Hepatocyte (in vitro differentiated cells): ENCODE measurements around the gene ULK4. TPM values are rescaled to one million over a fixed set of nuclear protein-coding genes. Genes with fewer than 3 reads are reported as not detected.
A peak's percentile ranks its signal among the peaks of the same experiment; 100 is the strongest.

Experiments used
- DNase-seq: peaks from one replicate; pipeline ENCODE4 v3.0.0-alpha.2; 2016; ENCODE audit warnings: low spot score
- H2AFZ ChIP-seq: fragments of 200-600 bp; sonication (generic); 2 replicates; pipeline ENCODE4 v1.6.0; 2016; ENCODE audit warnings: antibody characterized with exemption, mild to moderate bottlenecking
- H3K27ac ChIP-seq: fragments of 200-600 bp; sonication (generic); 2 replicates; pipeline ENCODE4 v1.5.1; 2016; ENCODE audit warnings: mild to moderate bottlenecking
- H3K27me3 ChIP-seq: fragments of 200-600 bp; sonication (generic); 2 replicates; pipeline ENCODE4 v1.6.1; 2016
- H3K36me3 ChIP-seq: fragments of 200-600 bp; sonication (generic); replicated peaks from 2 replicates; pipeline ENCODE4 v1.5.1; 2016; ENCODE audit warnings: low read depth; ENCODE audit not compliant: insufficient read depth
- H3K4me1 ChIP-seq: fragments of 200-600 bp; sonication (generic); 2 replicates; pipeline ENCODE4 v1.5.1; 2016; ENCODE audit warnings: mild to moderate bottlenecking, moderate library complexity; ENCODE audit not compliant: insufficient read depth
- H3K4me2 ChIP-seq: fragments of 200-600 bp; sonication (generic); 2 replicates; pipeline ENCODE4 v1.6.0; 2016
- H3K4me3 ChIP-seq: fragments of 200-600 bp; sonication (generic); 2 replicates; pipeline ENCODE4 v1.5.1; 2016; ENCODE audit warnings: mild to moderate bottlenecking
- H3K79me2 ChIP-seq: fragments of 200-600 bp; sonication (generic); 2 replicates; pipeline ENCODE4 v1.6.0; 2017; ENCODE audit warnings: mild to moderate bottlenecking
- H3K9me2 ChIP-seq: fragments of 200-600 bp; sonication (generic); replicated peaks from 2 replicates; pipeline ENCODE4 v1.6.0; 2017; ENCODE audit warnings: mild to moderate bottlenecking; ENCODE audit not compliant: insufficient read depth
- H3K9me3 ChIP-seq: fragments of 200-600 bp; sonication (generic); 2 replicates; pipeline ENCODE4 v1.5.1; 2016; ENCODE audit warnings: low read depth, mild to moderate bottlenecking
- H4K20me1 ChIP-seq: fragments of 200-600 bp; sonication (generic); 2 replicates; pipeline ENCODE4 v1.6.0; 2016; ENCODE audit warnings: mild to moderate bottlenecking; ENCODE audit not compliant: insufficient read depth, poor library complexity, severe bottlenecking
- CTCF ChIP-seq: fragments of 200-600 bp; sonication (generic); IDR thresholded peaks from 2 replicates; pipeline ENCODE4 v1.5.1; 2016; ENCODE audit warnings: antibody characterized with exemption, mild to moderate bottlenecking; ENCODE audit not compliant: poor library complexity
- EZH2 ChIP-seq: fragments of 200-600 bp; sonication (generic); IDR thresholded peaks from 2 replicates; pipeline ENCODE4 v1.6.1; 2016; ENCODE audit warnings: antibody characterized with exemption, mild to moderate bottlenecking, borderline replicate concordance
- EZH2phosphoT487 ChIP-seq: fragments of 200-600 bp; sonication (generic); IDR thresholded peaks from one replicate; pipeline ENCODE4 v1.6.1; 2018; ENCODE audit warnings: antibody characterized with exemption, mild to moderate bottlenecking, low read depth, moderate library complexity; ENCODE audit not compliant: unreplicated experiment, severe bottlenecking
- WGBS: methylation state at CpG from one replicate; pipeline ENCODE4 v1.1.6; 2016; ENCODE audit warnings: low lambda C conversion rate; ENCODE audit errors: missing lambda C conversion rate; 5-methylcytosine and 5-hydroxymethylcytosine counted together
- polyA plus RNA-seq: library from polyadenylated mRNA; unstranded; fragments of >200 nt; fragmentation: Nextera tagmentation; extraction: Ambion mirVana; gene quantifications from 2 replicates; pipeline ENCODE4 v1.2.1, GENCODE V29; 2016
- total RNA-seq: library from RNA; depleted of rRNA; stranded (reverse); fragments of >200 nt; gene quantifications from 2 replicates; pipeline ENCODE4 v1.2.3, GENCODE V29; 2014

The ULK4 gene
- total and polyA plus RNA-seq, 2 experiments from 2014 or later = 3.8 to 9.1 TPM

GRCh38 chr3:41213588-41213987 is 748.3 kb downstream of the ULK4 start:
- no peaks in the 10 kb centered on the region for H3K27me3 ChIP-seq
- H3K36me3 ChIP-seq = no peaks in the 10 kb centered on the region
- no peaks in the 10 kb centered on the region for H3K9me3 ChIP-seq
- H3K4me3 ChIP-seq = no peak overlapping the region
- no peaks in the 10 kb centered on the region for H3K9me2 ChIP-seq
- peak overlapping the region; percentile 20 for H3K4me2 ChIP-seq
- TF ChIP-seq CTCF (no peak), EZH2 (no peak), EZH2phosphoT487 (no peak)
- H4K20me1 ChIP-seq = peaks cover 100% of the 10 kb centered on the region
- 77% methylated on average over 2 of the region's 2 CpGs for WGBS
- H3K27ac ChIP-seq = no peak overlapping the region
- H3K4me1 ChIP-seq = peaks cover 30% of the 10 kb centered on the region
- H2AFZ ChIP-seq = no peak overlapping the region
- DNase-seq = no peak
- H3K79me2 ChIP-seq = peaks cover 100% of the 10 kb centered on the region

- Histone ChIP-seq H3K9me2 (no peaks in the 10 kb centered on the region), H3K9me3 (no peaks in the 10 kb centered on the region), H3K4me2 (no peak overlapping the region), H2AFZ (no peak overlapping the region), H4K20me1 (peaks cover 100% of the 10 kb centered on the region), H3K79me2 (peaks cover 100% of the 10 kb centered on the region), H3K4me1 (peaks cover 43% of the 10 kb centered on the region), H3K4me3 (no peak overlapping the region), H3K27ac (no peak overlapping the region), H3K36me3 (no peaks in the 10 kb centered on the region), H3K27me3 (no peaks in the 10 kb centered on the region)
- WGBS = 94% methylated on average over 2 of the region's 2 CpGs
- no peak for TF ChIP-seq EZH2phosphoT487
- TF ChIP-seq CTCF = no peak
- TF ChIP-seq EZH2 = no peak
- DNase-seq = no peak
Measured at GRCh38 chr3:41212088-41212487, 749.8 kb downstream of the ULK4 start.

GRCh38 chr3:41210966-41211365 is 750.9 kb downstream of the ULK4 start:
- DNase-seq = no peak
- Histone ChIP-seq H3K79me2 (peaks cover 100% of the 10 kb centered on the region), H3K4me1 (peaks cover 48% of the 10 kb centered on the region), H4K20me1 (peaks cover 100% of the 10 kb centered on the region), H3K27me3 (no peaks in the 10 kb centered on the region), H3K4me2 (no peak overlapping the region), H3K9me3 (no peaks in the 10 kb centered on the region), H3K27ac (no peak overlapping the region), H3K4me3 (no peak overlapping the region), H3K9me2 (no peaks in the 10 kb centered on the region), H2AFZ (no peak overlapping the region), H3K36me3 (no peaks in the 10 kb centered on the region)
- 96% methylated on average over 5 of the region's 5 CpGs for WGBS
- TF ChIP-seq EZH2 (no peak), CTCF (no peak), EZH2phosphoT487 (no peak)

GRCh38 chr3:41209646-41210045 is 752.3 kb downstream of the ULK4 start:
- Histone ChIP-seq H3K4me2 (no peak overlapping the region), H3K79me2 (peaks cover 100% of the 10 kb centered on the region)
- no peak for TF ChIP-seq EZH2
- TF ChIP-seq EZH2phosphoT487 = no peak
- no peak for TF ChIP-seq CTCF

More at GRCh38 chr3:41209646-41210045, 752.3 kb downstream of the ULK4 start:
- Histone ChIP-seq H2AFZ (no peak overlapping the region), H3K27ac (no peak overlapping the region), H3K4me3 (no peak overlapping the region), H3K4me1 (peaks cover 43% of the 10 kb centered on the region), H3K27me3 (no peaks in the 10 kb centered on the region), H3K36me3 (no peaks in the 10 kb centered on the region), H3K9me3 (no peaks in the 10 kb centered on the region), H3K9me2 (no peaks in the 10 kb centered on the region), H4K20me1 (peaks cover 100% of the 10 kb centered on the region)
- DNase-seq = no peak
- WGBS = 96% methylated on average over 5 of the region's 5 CpGs
